SIG-M5 (cell line): ENCODE results near the gene NRP2.

Experiments used
- DNase-seq: peaks from one replicate; lab custom pipeline; 2025; lab: John Stamatoyannopoulos, UW

The NRP2 gene

GRCh38 chr2:205733082-205733481 is 50.8 kb downstream of the NRP2 start:
- no peak for DNase-seq

- DNase-seq, result no peak
Measured at GRCh38 chr2:205733648-205734047, 51.3 kb downstream of the NRP2 start.

GRCh38 chr2:205734436-205735037 is 52.2 kb downstream of the NRP2 start:
- DNase-seq, result no peak

GRCh38 chr2:205738117-205738968 is 56.0 kb downstream of the NRP2 start:
- no peak for DNase-seq

GRCh38 chr2:205739620-205740019 is 57.3 kb downstream of the NRP2 start:
- no peak for DNase-seq

GRCh38 chr2:205740381-205740780 is 58.1 kb downstream of the NRP2 start:
- DNase-seq, result no peak

- no peak for DNase-seq
Measured at GRCh38 chr2:205741256-205741978, 59.1 kb downstream of the NRP2 start.

- DNase-seq, result no peak
Measured at GRCh38 chr2:205743137-205743536, 60.8 kb downstream of the NRP2 start.

- DNase-seq, result no peak
Measured at GRCh38 chr2:205744074-205744591, 61.8 kb downstream of the NRP2 start.

- no peak for DNase-seq
Measured at GRCh38 chr2:205745661-205746419, 63.5 kb downstream of the NRP2 start.

GRCh38 chr2:205746420-205746785 is 64.1 kb downstream of the NRP2 start:
- DNase-seq, result no peak

- DNase-seq, result no peak
Measured at GRCh38 chr2:205747829-205748386, 65.6 kb downstream of the NRP2 start.

GRCh38 chr2:205748639-205749038 is 66.3 kb downstream of the NRP2 start:
- DNase-seq, result no peak

GRCh38 chr2:205749078-205749477 is 66.8 kb downstream of the NRP2 start:
- no peak for DNase-seq

GRCh38 chr2:205750797-205751196 is 68.5 kb downstream of the NRP2 start:
- no peak for DNase-seq

GRCh38 chr2:205751569-205752031 is 69.3 kb downstream of the NRP2 start:
- DNase-seq, result no peak

- no peak for DNase-seq
Measured at GRCh38 chr2:205752296-205752820, 70.1 kb downstream of the NRP2 start.

- DNase-seq, result no peak
Measured at GRCh38 chr2:205752924-205753323, 70.6 kb downstream of the NRP2 start.

- no peak for DNase-seq
Measured at GRCh38 chr2:205754285-205754923, 72.1 kb downstream of the NRP2 start.

- no peak for DNase-seq
Measured at GRCh38 chr2:205754924-205755321, 72.6 kb downstream of the NRP2 start.

- no peak for DNase-seq
Measured at GRCh38 chr2:205755923-205756322, 73.6 kb downstream of the NRP2 start.
